ENCODE results near the gene UAP1L1. TPM values are rescaled to one million over a fixed set of nuclear protein-coding genes. Genes with fewer than 3 reads are reported as not detected.
"Not testable (repeated sequence)": the region's sequence is repeated elsewhere in the genome, so short reads cannot be mapped to it uniquely, and the experiment has no call there.

UAP1L1 gene
- total RNA-seq, 2 donors from 2014 or later = 9.0 to 13.0 TPM

- Histone ChIP-seq H3K27me3 (peaks cover 10% of the 10 kb centered on the region), H3K36me3 (no peaks in the 10 kb centered on the region), H3K4me1 (peaks cover 43% of the 10 kb centered on the region), H3K4me3 (no peak overlapping the region), H3K27ac (no peak overlapping the region), H3K9me3 (no peaks in the 10 kb centered on the region), H3K9ac (ENCODE audit: low read depth in 2 of 2, low read length in 2 of 2) (peak overlapping the region in 1 of 2 donors; percentile 58)
- intact Hi-C loops (cut with DNase I) = no loop called here
- DNase-seq = peak; percentile 69
- no peak for TF ChIP-seq CTCF (IDR thresholded peaks at IDR 0.05)
Measured at GRCh38 chr9:137056739-137057415, 20.4 kb upstream of the UAP1L1 start.

- Histone ChIP-seq H3K4me3 (no peak overlapping the region), H3K36me3 (no peaks in the 10 kb centered on the region), H3K9me3 (no peaks in the 10 kb centered on the region), H3K27ac (no peak overlapping the region), H3K9ac (ENCODE audit: low read depth in 2 of 2, low read length in 2 of 2) (no peak overlapping the region), H3K27me3 (peaks cover 10% of the 10 kb centered on the region), H3K4me1 (peaks cover 43% of the 10 kb centered on the region)
- intact Hi-C loops (cut with DNase I) = no loop called here
- no peak for TF ChIP-seq CTCF (IDR thresholded peaks at IDR 0.05)
- no peak for DNase-seq
Measured at GRCh38 chr9:137057545-137057944, 19.8 kb upstream of the UAP1L1 start.

- intact Hi-C loops (cut with DNase I) = no loop called here
- H3K9ac ChIP-seq (ENCODE audit: low read depth in 2 of 2, low read length in 2 of 2) = no peak overlapping the region
- no peaks in the 10 kb centered on the region for H3K36me3 ChIP-seq
- H3K4me3 ChIP-seq = no peak overlapping the region
- no peak overlapping the region for H3K27ac ChIP-seq
- no peaks in the 10 kb centered on the region for H3K9me3 ChIP-seq
- H3K27me3 ChIP-seq = no peaks in the 10 kb centered on the region
- no peak for TF ChIP-seq CTCF (IDR thresholded peaks at IDR 0.05)
- H3K4me1 ChIP-seq = peaks cover 34% of the 10 kb centered on the region
- DNase-seq = no peak
Measured at GRCh38 chr9:137058521-137059234, 18.6 kb upstream of the UAP1L1 start.

GRCh38 chr9:137062384-137062783 is 14.9 kb upstream of the UAP1L1 start:
- TF ChIP-seq CTCF (IDR thresholded peaks at IDR 0.05) = no peak
- Histone ChIP-seq H3K9me3 (no peaks in the 10 kb centered on the region), H3K36me3 (no peaks in the 10 kb centered on the region), H3K4me1 (peaks cover 6% of the 10 kb centered on the region), H3K4me3 (no peak overlapping the region), H3K27ac (no peak overlapping the region), H3K27me3 (no peaks in the 10 kb centered on the region), H3K9ac (ENCODE audit: low read depth in 2 of 2, low read length in 2 of 2) (no peak overlapping the region)
- intact Hi-C loops (cut with DNase I) = no loop called here
- DNase-seq = no peak

GRCh38 chr9:137062798-137063197 is 14.5 kb upstream of the UAP1L1 start:
- H3K9me3 ChIP-seq; H3K27me3 ChIP-seq; intact Hi-C loops (cut with DNase I); H3K4me1 ChIP-seq; DNase-seq; H3K4me3 ChIP-seq; H3K9ac ChIP-seq (ENCODE audit: low read depth in 2 of 2, low read length in 2 of 2); H3K36me3 ChIP-seq; H3K27ac ChIP-seq: not testable (repeated sequence)
